Panc1 (cell line): ENCODE measurements around the gene GNG4.

Experiments used
- CTCF ChIP-seq: fragments of 450-650 bp; IDR thresholded peaks from 2 replicates; pipeline ENCODE4 v1.5.1; 2017; ENCODE audit warnings: mild to moderate bottlenecking
- POLR2AphosphoS5 ChIP-seq: IDR thresholded peaks from 2 replicates; pipeline ENCODE4 v1.6.1; 2012; ENCODE audit warnings: mild to moderate bottlenecking, low read depth, low read length, moderate library complexity
- TF ChIP-seq, protein P1 (sequence below), 2 experiments: IDR thresholded peaks; 2 replicates each; pipeline ENCODE4 v1.6.1; 2011 to 2012; ENCODE audit warnings: low read depth in 2 of 2, control low read depth in 1 of 2, low read length in 1 of 2, mild to moderate bottlenecking in 1 of 2, moderate library complexity in 1 of 2; ENCODE audit not compliant: insufficient read depth in 1 of 2

DNA sequence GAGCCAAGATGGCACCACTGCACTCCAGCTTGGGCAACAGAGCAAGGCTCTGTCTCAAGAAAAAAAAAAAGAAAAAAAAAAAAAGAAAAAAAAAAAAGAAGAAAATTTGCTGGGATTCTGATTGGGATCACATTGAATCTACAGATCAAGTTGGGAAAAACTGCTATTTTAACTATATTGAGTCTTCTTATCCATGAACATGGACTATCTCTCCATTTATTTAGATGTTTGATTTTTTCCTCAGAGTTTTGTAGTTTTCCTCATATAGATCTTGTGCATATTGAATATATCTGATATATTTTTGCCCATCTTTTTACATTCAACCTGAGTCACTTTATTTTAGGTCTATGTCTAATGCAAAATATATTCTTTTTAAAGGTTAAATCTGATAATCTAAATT, 87.0 kb downstream of the GNG4 start:
- TF ChIP-seq POLR2AphosphoS5: no peak
- no peak for TF ChIP-seq CTCF
- TF ChIP-seq, protein P1, sequence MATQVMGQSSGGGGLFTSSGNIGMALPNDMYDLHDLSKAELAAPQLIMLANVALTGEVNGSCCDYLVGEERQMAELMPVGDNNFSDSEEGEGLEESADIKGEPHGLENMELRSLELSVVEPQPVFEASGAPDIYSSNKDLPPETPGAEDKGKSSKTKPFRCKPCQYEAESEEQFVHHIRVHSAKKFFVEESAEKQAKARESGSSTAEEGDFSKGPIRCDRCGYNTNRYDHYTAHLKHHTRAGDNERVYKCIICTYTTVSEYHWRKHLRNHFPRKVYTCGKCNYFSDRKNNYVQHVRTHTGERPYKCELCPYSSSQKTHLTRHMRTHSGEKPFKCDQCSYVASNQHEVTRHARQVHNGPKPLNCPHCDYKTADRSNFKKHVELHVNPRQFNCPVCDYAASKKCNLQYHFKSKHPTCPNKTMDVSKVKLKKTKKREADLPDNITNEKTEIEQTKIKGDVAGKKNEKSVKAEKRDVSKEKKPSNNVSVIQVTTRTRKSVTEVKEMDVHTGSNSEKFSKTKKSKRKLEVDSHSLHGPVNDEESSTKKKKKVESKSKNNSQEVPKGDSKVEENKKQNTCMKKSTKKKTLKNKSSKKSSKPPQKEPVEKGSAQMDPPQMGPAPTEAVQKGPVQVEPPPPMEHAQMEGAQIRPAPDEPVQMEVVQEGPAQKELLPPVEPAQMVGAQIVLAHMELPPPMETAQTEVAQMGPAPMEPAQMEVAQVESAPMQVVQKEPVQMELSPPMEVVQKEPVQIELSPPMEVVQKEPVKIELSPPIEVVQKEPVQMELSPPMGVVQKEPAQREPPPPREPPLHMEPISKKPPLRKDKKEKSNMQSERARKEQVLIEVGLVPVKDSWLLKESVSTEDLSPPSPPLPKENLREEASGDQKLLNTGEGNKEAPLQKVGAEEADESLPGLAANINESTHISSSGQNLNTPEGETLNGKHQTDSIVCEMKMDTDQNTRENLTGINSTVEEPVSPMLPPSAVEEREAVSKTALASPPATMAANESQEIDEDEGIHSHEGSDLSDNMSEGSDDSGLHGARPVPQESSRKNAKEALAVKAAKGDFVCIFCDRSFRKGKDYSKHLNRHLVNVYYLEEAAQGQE (IDR thresholded peaks at IDR 0.05; ENCODE audit: insufficient read depth in 1 of 2, low read depth in 2 of 2, low read length in 1 of 2): no peak
